NCI-H446 treated with DMSO at 0.1 percent for 48 hours (cell line): Measurements from ENCODE around the gene MIPEP.

Experiments
- DNase-seq: peaks from one replicate; lab custom pipeline; 2025; lab: John Stamatoyannopoulos, UW

The MIPEP gene

DNA sequence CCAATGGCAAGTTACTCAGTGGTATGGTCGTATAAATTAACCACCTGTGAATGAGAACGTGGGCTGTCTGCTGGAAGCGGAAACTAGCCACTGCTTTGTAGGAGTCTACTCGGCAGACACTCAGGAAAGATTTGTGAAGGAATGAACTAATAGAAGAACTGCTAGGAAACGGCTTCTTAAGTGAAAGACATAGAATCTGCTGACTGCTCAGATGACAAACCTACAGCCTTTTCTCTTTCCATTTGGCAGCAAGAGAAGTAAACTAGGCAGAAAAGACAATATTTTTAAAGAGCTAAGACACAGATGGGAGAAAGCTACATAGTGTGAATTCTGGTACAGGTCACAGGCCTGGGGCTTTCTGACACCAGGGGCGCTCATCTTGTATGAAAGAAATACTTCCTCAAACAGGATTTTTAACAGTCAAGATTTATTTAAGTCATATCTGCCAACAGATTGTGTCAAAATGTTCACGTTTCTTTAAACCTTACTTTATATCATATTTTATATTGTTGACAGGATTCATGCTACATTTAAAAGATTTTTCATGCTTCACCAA, 78.4 kb downstream of the MIPEP start:
- no peak for DNase-seq

DNA sequence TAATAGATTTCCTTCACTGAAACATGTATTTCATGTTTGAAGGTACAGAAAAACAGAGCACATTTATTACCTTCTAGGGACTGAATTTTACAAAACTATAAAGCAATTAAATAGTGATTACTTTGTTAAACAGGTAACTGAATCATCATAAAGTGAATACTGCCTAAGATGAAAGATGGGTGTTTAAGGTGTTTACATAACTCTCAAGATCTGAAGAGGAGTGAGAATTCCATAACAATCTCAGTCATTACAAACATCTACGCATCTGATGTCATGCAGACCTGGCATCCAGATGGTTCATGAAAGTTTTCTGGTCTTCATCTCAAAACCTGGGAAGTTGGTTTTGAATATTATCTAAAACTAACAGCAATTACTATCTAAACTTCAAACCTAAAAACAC, 80.4 kb downstream of the MIPEP start:
- DNase-seq, result no peak

DNA sequence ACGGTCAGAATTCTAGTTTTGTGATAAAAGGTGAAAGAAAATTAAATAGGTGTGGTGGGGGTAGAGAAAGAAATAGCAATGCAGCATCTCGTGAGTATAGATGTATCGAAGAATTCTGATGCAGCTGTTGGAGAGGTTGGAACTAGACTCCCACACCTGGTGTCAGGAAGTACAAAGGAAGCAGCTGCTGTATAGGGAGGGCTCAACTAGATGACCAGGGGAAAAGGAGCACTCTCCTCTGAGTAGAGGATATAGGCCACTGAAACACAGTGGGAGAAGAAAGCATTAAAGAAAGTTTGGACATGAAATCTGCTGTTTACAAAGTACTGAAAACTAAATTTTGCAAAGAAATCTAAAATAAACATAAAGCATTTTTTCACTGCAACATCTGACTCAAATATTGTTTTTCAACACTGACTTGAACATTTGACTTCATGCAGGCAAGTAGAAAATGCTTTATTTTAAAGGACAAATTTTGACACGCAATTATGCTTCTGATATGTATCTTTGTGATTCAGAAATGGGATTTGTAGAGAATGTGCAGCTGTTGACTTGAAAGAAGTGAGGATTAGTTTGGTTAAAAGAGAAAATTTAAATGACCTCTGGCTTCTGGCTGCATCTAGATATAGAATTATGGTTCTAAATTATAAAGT, 82.2 kb downstream of the MIPEP start:
- no peak for DNase-seq

DNA sequence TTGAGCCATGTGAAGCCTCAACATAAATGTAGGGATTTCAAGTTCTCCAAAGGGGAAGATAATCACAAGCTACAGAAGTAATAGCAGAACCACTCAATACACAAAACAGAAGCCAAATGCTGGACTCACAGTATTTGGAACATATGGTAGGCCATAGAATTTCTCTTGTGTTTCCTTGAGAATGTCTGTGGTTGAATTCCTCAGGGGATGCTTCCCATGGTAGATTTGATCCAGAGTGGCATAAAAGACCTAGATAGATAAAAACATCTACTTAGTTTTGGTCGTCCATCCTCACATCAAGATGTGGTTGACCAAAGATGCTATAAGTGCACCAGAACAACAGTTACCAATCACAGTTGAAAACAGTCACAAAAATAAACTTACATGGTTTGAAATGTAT, 83.4 kb downstream of the MIPEP start:
- DNase-seq, result no peak

DNA sequence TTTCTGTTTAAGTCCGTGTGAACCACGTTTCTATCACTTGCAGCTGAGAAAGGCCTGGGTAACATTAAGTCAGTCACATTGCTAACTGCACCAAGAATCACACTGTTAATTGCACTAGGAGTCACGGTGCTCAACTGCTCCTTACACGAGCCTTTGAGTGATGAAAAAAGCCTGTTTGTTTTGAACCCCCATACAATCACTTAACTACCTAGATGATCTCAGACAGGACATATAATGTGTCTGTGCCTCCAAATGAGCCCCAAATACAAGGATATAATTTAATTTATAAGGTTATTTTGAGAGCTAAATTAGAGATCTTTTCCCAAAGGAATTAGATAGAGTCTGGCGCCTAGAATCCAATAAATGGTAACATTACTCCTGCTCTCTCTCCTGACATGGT, 84.1 kb downstream of the MIPEP start:
- DNase-seq, result no peak

DNA sequence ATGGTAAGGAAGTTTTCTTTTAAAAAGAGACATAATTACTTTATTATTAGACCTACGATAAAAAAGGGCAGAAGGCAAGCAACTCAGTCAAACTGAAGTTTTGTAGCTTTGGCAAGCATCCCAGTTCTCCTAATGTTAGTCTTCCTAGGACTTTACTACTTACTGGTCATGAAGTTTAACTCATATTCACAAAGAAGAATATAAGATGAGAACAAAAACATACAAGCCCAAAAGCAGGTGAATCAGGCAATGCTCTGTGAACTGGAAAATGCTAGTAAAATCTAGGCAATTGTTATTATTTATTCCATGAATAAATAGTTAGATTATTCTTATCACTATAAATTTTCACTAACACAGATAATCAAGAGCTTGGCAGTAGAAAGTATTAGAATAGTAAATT, 85.0 kb downstream of the MIPEP start:
- DNase-seq, result no peak

DNA sequence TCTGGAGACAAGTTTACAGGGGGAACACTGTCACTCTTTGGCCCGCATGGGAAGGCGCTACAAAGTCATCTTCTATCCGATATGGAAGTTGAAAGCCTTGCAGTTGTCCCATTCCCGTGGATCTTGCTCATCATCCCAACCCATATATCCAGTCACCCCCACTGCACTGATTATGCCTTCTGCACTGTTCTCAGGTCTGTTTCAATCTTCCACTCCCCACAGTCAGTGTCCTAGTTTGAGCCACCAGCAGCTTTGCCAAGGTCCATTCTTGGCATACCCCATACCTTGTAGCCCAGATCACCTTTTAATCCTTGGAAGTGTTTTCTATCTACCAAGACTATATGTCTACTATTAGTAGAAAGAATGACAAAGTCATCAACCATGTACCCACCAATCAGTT, 88.1 kb downstream of the MIPEP start:
- no peak for DNase-seq

DNA sequence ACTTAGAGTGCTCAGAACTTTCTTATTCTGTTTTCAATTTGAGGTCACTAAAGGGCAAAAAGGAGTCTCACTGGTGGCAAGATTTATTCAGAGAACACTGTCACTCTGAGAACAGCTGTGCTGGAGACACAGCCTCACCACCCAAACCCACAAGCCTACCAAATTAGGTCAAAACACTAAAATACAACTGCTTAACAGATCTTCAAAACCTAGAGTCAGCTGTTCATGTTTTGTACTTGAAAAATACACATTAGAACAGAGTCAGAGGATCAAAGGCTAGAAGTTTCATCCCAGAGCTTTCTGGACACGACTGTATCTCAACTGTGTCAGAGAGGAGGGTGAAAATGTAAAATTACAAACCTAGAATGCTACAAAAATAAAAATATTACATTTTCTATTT, 89.3 kb downstream of the MIPEP start:
- DNase-seq, result no peak

DNA sequence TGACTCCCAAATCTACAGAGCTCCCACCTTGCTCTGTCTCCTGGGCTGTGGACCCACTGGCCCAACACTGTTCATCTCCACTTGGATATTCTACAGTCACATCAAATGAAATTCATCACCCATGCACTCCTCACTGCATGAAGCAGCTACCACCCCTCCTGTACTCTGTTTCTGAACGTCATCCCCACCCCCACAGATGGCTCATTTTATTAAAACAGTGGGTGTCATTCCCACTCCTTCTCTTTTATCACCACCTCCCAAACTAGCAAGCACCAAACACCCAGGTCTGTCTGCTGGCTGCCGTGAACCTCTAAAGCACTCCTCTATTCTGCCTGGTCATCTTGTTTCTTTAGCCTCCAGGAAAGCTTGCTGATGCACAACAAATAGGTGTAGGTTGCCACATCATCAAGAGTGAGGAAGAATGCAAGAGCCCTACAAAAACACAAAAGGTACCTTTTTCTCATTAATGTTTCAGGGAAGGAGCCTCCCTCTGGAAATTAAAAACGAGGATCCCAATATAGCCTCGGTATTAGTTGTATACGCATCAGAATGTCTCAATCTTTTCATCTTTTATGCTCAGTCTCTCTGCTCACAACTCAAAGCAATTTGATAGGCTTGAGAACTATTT, 91.8 kb downstream of the MIPEP start:
- no peak for DNase-seq

DNA sequence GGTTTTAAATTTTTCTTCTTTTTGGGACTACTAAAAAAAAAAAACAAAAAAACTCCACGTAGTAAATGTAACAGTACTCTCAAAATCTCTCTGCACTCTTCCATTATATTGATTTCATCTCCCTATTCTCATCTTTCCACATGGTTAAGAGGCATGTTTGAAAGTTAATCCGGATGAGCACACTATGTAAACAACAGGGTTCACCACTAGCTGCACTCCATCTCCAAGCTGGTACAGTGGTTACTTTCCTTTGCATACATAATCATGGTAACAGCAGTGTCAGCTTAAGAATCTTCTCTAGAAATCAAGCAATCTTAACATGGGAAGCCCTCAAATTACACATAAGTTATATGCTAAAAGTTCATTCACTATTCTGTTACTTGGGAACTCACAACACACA, 92.6 kb downstream of the MIPEP start:
- no peak for DNase-seq

DNA sequence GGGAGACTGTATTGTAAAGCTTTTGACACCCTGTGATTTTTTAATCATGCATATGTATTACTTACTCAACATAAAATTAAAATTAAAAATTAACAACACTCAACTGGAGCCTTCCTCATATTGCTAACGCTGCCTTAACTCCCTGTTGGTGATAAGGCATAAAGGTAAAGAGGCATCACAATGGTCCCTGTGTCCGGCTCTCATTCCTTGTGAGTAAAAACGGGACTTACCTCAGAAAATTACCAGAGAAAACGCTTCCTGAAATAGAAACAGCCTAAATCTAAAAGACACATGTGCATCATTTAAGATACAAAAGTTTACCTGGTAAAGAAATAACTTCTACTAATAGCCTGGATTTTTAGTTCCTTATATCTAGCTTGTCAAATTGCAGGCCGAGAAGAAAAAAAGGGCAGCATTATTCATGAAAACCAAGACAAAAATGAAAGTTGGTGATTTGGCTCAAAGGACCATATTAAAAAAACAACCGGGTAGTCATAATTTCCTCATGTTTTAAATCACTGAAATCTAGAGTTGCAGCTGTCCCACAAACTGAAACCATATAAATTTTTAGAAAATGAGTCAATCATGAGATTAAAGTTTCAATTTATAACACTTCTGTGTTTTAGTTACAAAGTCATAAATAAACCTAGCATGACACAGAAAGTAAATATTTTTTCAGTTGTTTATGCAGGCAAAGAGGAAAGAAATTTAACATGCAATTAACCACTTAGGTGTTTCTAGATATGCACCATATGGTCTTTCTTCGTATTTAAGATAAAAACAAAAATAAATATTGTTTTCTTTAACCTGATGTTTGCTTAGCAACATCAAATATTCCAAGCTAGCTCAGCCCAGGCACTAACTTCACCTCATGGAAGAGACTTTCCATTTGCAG, 94.7 kb downstream of the MIPEP start:
- DNase-seq, result no peak

DNA sequence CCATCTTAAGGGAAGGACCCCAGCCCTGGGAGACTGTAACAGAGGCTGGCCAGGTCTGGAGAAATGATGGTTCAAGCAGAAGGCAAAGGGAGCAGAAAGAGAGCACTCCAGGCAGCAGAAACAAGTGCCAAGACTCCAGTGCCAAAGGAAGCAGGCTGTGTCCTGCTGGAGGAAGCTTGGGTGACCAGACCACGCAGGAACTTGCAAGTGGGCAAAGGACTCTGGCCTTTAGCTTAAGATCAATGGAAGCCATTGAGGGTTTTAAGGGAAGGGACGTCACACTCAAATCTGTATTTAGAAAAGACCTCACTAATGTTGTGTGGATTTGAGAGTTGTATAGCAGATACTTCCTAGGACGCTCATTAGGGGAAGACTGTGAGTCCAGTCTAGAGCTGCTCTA, 95.5 kb downstream of the MIPEP start:
- DNase-seq, result no peak

DNA sequence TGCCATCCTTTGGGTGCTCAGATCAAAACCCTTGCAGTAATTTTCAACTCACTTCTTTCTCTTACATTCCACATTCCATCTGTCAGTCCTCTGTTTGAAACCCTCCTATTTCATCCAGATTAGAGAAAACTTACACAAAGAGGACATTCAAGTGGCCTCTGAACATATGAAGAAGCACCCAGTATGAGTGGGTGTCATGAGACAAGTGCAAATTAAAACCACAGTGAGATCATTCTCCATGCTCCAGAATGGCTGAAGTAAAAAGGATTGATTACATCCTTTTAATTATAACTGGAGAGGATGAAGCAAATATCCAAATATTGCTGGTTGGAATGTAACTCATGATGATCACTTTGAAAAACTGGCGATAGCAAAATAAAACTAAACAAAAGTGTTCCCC, 96.5 kb downstream of the MIPEP start:
- no peak for DNase-seq

DNA sequence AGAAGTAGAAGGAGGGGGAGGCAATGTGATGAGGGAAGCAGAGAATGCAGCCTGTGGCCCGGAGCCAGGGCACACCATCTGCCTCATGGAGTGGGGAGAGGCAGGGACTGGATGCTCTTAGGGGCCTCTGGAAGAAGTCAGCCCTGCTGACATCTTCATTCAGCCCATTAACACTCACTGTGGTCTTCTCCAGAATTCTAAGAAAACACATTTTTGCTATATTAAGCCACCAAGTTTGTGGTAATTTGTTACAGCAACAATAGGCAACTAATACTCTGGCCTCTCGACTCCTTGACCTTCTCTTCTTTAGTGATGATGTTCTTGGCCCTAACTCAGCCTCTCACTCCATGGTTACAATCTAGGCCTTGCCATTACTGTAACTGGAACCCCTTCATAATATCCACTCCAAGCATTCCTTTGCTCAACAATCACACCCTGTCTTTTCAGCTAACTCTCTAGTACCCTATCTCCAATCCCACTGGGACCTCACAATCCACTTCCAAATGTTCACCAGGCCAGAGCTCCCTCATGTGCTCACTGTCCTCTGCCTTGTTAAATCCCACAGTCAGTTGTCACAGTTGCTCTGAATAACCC, 98.5 kb downstream of the MIPEP start:
- peak; percentile 52 for DNase-seq

DNA sequence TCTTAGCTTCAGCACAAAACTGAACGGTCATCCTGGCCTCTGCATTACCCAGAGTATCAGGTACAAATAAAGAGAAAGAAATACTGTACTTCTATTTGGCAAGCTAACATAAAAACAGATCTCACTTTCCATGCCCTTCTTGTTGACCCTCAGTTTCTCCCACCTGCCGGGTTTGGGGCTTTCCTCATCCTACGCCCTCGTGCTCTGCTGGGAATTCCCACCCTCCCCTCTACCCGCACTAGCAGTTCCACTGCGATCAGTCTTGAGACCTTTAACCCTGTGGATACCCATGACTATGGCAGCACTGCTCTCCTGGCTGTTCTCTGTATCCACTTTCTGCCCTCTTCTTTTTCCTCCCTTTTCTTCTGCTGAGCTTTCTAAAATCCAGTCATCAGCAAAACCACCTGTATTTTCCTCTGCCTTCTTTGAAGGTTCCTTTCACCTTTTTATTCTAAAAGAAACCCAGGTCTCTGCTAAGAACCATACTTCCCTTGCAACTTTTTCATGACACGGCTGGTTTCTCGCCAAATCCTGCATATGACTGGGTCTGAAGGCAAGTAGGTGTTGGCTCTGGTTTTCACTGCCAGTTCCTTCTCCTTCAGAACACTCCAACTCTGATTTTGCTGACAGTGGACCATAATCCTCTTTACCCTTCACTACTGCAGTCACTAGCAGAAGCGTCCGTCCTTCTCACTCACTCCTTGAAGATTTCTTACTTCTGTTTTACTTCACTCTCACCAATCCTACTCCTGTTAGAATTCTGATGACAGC, 99.4 kb downstream of the MIPEP start:
- no peak for DNase-seq

DNA sequence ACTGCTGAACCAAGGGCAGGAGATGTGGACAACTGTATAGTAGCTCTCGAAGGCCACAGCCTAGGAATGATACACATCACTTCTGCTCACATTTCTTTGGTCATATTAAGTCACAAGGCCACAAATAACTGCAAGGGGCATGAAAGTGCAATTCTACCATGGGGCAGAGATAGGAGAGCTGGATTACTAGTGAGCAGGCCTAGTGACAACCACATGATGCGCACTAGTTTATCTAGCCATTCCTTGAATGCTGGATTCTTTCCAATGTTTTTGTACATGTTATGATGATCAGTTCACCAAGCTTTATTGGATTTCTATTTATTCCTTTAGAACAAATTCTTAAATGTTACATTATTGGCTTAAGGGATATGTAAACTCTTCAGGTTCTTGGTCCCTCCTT, 100.7 kb downstream of the MIPEP start:
- no peak for DNase-seq

DNA sequence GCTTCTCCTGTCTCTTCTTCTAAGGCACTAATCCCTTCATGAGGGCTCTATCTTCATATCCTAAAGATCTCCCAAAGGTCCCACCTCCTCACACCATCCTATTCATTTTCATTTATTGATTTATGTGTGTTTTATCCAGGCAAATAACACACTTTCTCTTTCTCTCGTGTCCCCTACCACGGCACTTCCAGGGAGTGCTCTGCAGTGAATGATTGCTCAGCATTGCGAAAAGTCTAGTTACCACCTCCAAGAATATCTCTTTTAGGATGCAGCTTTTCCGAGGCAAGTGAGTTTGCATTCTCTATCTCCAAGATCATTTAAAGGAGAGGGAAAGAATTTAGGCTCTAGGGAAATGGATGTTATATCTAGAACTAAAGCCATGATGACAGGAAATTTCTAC, 101.7 kb downstream of the MIPEP start:
- no peak for DNase-seq

DNA sequence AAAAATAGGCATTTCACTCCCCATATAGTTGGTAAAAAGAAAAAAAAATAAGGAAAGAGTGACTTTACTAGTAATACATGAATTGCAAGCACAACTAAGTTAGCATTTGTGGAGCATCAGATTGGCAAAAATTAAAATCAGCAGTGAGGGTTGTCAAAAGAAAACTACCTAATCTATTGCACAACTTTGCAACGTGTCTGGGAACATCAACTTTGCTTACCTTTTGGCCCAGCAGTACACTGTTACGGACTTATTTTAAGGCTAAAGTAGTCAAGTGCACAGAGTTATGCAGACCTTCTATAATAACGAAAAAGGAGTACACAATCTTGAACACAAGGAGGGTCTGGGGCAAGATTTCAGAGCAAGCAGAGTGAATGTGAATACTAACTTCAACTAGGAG, 102.6 kb downstream of the MIPEP start:
- DNase-seq, result no peak

DNA sequence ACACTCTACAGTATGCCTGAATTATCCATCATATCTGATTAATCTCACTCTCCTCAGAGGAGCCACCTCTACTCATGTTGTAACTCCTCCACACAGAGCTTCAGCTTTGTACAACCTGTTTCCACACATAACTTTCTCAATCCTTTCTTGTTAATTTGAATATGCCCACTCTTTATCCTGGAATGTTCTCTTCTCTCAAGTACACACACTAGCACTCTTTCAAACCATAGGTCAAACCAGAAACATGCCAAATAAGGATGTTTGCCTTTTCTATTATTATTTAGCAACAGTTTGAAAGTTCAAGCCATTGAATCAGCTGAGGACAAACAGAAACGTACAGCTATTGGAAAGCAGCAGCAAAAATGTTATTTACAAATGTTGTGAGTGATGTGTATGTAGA, 110.3 kb downstream of the MIPEP start:
- no peak for DNase-seq

DNA sequence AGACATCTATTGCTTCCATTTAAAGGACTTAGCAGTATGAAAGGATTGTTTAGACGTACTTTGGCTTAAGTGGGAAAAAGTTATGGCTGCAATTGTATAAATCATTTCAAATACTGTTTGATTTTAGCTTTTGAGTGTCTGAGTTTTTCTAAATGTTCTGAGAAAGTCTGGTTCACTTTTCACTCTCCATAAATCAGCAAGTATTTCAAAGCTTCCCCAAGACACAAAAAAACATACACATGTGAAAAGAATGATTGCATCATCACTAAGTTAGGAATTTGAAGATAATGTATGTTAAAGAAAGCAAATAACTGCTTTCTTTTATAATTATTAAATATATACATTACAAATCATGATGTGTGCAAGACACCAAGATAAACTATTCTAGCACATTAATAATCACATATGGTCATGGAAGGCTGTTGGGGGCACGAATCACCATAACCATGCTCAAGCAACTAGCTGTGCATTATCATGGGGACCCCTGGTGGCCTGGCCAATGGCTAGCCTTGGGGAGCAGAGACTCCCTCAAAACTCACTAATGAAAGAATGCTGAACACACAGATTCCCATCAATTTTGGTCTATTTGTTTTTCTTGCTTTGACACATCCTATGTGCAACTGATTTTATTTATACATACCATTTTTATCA, 111.1 kb downstream of the MIPEP start:
- no peak for DNase-seq

DNA sequence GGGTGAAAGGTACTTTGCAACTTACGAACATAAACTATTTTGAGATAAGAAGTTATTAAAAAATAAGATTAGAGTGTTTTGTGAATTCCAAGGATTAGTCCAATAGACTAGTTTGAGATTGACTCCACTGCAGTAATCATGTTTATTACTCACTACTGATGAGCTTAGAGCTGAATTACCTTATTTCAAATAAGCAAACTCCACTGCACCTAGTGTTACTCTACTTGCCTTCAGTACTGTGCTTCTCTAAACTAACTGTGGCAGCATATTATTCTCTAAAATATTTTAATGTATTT, 111.7 kb downstream of the MIPEP start:
- no peak for DNase-seq
